MCF 10A (cell line): ENCODE measurements around the gene SWI5. TPM values are rescaled to one million over a fixed set of nuclear protein-coding genes. Genes with fewer than 3 reads are reported as not detected.

Experiments
- BruUV-seq: library from RNA; stranded (reverse); fragments of 400-500 nt; replicated peaks from 2 replicates; lab custom pipeline; 2021; lab: Mats Ljungman, UMichigan
- CTCF ChIA-PET: fragments of 300-600 bp; sonication (Branson Sonifier 250); formaldehyde crosslinking; extraction: SDS; loops from one replicate; lab custom pipeline; 2021; ENCODE audit warnings: antibody characterized with exemption, inconsistent platforms; lab: Yijun Ruan, JAX
- POLR2A ChIA-PET: fragments of 300-600, 350-650 bp; sonication (Branson Sonifier 250); formaldehyde crosslinking; extraction: SDS; loops from one replicate; lab custom pipeline; 2020; ENCODE audit warnings: antibody characterized with exemption, inconsistent platforms; lab: Yijun Ruan, JAX
- DNase-seq: peaks from one replicate; pipeline ENCODE4 v3.0.0-alpha.2; 2018; ENCODE audit not compliant: unreplicated experiment
- H3K27ac Mint-ChIP-seq: one replicate; pipeline ENCODE4 v1.8.0; 2022; ENCODE audit warnings: mild to moderate bottlenecking, low read depth, mixed read lengths; ENCODE audit not compliant: unreplicated experiment
- H3K27me3 Mint-ChIP-seq: one replicate; pipeline ENCODE4 v1.8.0; 2022; ENCODE audit warnings: mixed read lengths; ENCODE audit not compliant: insufficient read depth, unreplicated experiment
- H3K36me3 Mint-ChIP-seq: one replicate; pipeline ENCODE4 v1.8.0; 2022; ENCODE audit warnings: mild to moderate bottlenecking, moderate library complexity, mixed read lengths; ENCODE audit not compliant: insufficient read depth, unreplicated experiment
- H3K4me1 Mint-ChIP-seq: one replicate; pipeline ENCODE4 v1.8.0; 2022; ENCODE audit warnings: mixed read lengths; ENCODE audit not compliant: insufficient read depth, unreplicated experiment
- H3K4me3 Mint-ChIP-seq: one replicate; pipeline ENCODE4 v1.8.0; 2022; ENCODE audit warnings: mild to moderate bottlenecking, moderate library complexity, mixed read lengths; ENCODE audit not compliant: unreplicated experiment
- H3K9me3 Mint-ChIP-seq: one replicate; pipeline ENCODE4 v1.8.0; 2022; ENCODE audit warnings: mixed read lengths; ENCODE audit not compliant: unreplicated experiment
- CTCF ChIP-seq: fragments of 200-600 bp; IDR thresholded peaks from one replicate; pipeline ENCODE4 v1.8.0; 2022; ENCODE audit warnings: antibody characterized with exemption, mild to moderate bottlenecking; ENCODE audit not compliant: unreplicated experiment
- intact Hi-C: fragments of 100-400 bp; cut with micrococcal nuclease; formaldehyde crosslinking; loops from 2 replicates; pipeline ENCODE4 v1.14.1; 2022
- total RNA-seq: library from RNA; stranded (reverse); gene quantifications from 2 replicates; pipeline ENCODE4 v1.2.3, GENCODE V29; 2022

Gene SWI5
- total RNA-seq, 1 experiment from 2014 or later: 27.7 TPM

GRCh38 chr9:128254855-128255759 lies 21.0 kb upstream of the SWI5 start:
- intact Hi-C loops: no loop called here
- Mint-ChIP-seq H3K27ac (no peak overlapping the region), H3K4me3 (no peak overlapping the region), H3K27me3 (no peaks in the 10 kb centered on the region), H3K36me3 (peaks cover 35% of the 10 kb centered on the region), H3K9me3 (no peaks in the 10 kb centered on the region), H3K4me1 (peaks cover 17% of the 10 kb centered on the region)
- no TSS peak for BruUV-seq
- ChIA-PET CTCF (interaction anchor here (0.6 to 2.2 kb wide), 9 partner anchors 10 to 774 kb away, joined by 3 to 9 read pairs (median 4); no protein-coding TSS in a partner anchor), POLR2A (interaction anchor here (0.9 kb wide), 1 partner anchor 13 kb away, joined by 3 read pairs; no protein-coding TSS in a partner anchor)
- peak; percentile 74 for TF ChIP-seq CTCF
- DNase-seq: peak; percentile 51

GRCh38 chr9:128257086-128257825 lies 18.8 kb upstream of the SWI5 start:
- intact Hi-C loops: no loop called here
- no peak for DNase-seq
- ChIA-PET POLR2A (interaction anchor here (0.6 kb wide), 1 partner anchor 198 kb away, joined by 3 read pairs; the partner anchor contains the start of gene ODF2), CTCF (interaction anchor here (1.0 kb wide), 1 partner anchor 39 kb away, joined by 3 read pairs; no protein-coding TSS in a partner anchor)
- H3K36me3 Mint-ChIP-seq: peaks cover 40% of the 10 kb centered on the region
- H3K27me3 Mint-ChIP-seq: no peaks in the 10 kb centered on the region
- no peak overlapping the region for H3K4me3 Mint-ChIP-seq
- no peaks in the 10 kb centered on the region for H3K9me3 Mint-ChIP-seq
- peaks cover 6% of the 10 kb centered on the region for H3K4me1 Mint-ChIP-seq
- no TSS peak for BruUV-seq
- TF ChIP-seq CTCF: no peak
- no peak overlapping the region for H3K27ac Mint-ChIP-seq

GRCh38 chr9:128257907-128258306 lies 18.2 kb upstream of the SWI5 start:
- H3K4me1 Mint-ChIP-seq: peaks cover 6% of the 10 kb centered on the region
- no peak for TF ChIP-seq CTCF
- BruUV-seq: no TSS peak
- no peak for DNase-seq
- no peaks in the 10 kb centered on the region for H3K9me3 Mint-ChIP-seq
- H3K4me3 Mint-ChIP-seq: no peak overlapping the region
- POLR2A ChIA-PET: interaction anchor here (0.6 kb wide), 1 partner anchor 198 kb away, joined by 3 read pairs; the partner anchor contains the start of gene ODF2
- peaks cover 46% of the 10 kb centered on the region for H3K36me3 Mint-ChIP-seq
- no peak overlapping the region for H3K27ac Mint-ChIP-seq
- intact Hi-C loops: no loop called here
- CTCF ChIA-PET: interaction anchor here (1.0 kb wide), 1 partner anchor 38 kb away, joined by 3 read pairs; no protein-coding TSS in a partner anchor
- H3K27me3 Mint-ChIP-seq: no peaks in the 10 kb centered on the region
